H1 (cell line): ENCODE results near the gene ZBTB9.

Experiments
- CTCF ChIP-seq, 3 experiments: IDR thresholded peaks; 1 replicate in 2 of 3; 2 replicates in 1 of 3; pipeline versions ENCODE4 v1.5.1 to v1.6.1; 2011; ENCODE audit warnings: low read length in 3 of 3, mild to moderate bottlenecking in 3 of 3, inconsistent platforms in 2 of 3, low read depth in 1 of 3, moderate library complexity in 1 of 3; ENCODE audit not compliant: insufficient read depth in 1 of 3; ENCODE audit errors: control extremely low read depth in 1 of 3
- EGR1 ChIP-seq: IDR thresholded peaks from 2 replicates; pipeline ENCODE4 v1.6.1; 2011; ENCODE audit warnings: low read depth, low read length, borderline replicate concordance
- EP300 ChIP-seq, 2 experiments: IDR thresholded peaks; 1 replicate in 1 of 2; 2 replicates in 1 of 2; pipeline ENCODE4 v1.6.1; 2011 to 2012; ENCODE audit warnings: low read depth in 2 of 2, low read length in 2 of 2, mild to moderate bottlenecking in 2 of 2, borderline replicate concordance in 1 of 2, inconsistent platforms in 1 of 2, moderate library complexity in 1 of 2
- EZH2 ChIP-seq: fragments of 200-600 bp; sonication (generic); IDR thresholded peaks from 2 replicates; pipeline ENCODE4 v1.7.1; 2012; ENCODE audit warnings: low read depth, mild to moderate bottlenecking, moderate library complexity, low read length, inconsistent platforms; ENCODE audit not compliant: severe bottlenecking
- JUND ChIP-seq: IDR thresholded peaks from 2 replicates; pipeline ENCODE4 v1.6.1; 2011; ENCODE audit warnings: mild to moderate bottlenecking, improper control_type of control experiment, low read length
- KDM5A ChIP-seq: fragments of 200-600 bp; IDR thresholded peaks from 2 replicates; pipeline ENCODE4 v1.7.1; 2012; ENCODE audit warnings: mild to moderate bottlenecking, low read length, inconsistent platforms, mixed read lengths
- NRF1 ChIP-seq: IDR thresholded peaks from 2 replicates; pipeline ENCODE4 v1.6.1; 2011; ENCODE audit warnings: mild to moderate bottlenecking, low read depth, low read length, improper control_type of control experiment
- POLR2A ChIP-seq, 2 experiments: IDR thresholded peaks; 1 replicate in 1 of 2; 2 replicates in 1 of 2; pipeline ENCODE4 v1.6.1; 2011; ENCODE audit warnings: low read depth in 2 of 2, low read length in 2 of 2, mild to moderate bottlenecking in 2 of 2; ENCODE audit errors: control extremely low read depth in 1 of 2
- POLR2AphosphoS5 ChIP-seq: IDR thresholded peaks from 2 replicates; pipeline ENCODE4 v1.6.1; 2011; ENCODE audit warnings: low read depth, low read length
- RXRA ChIP-seq: IDR thresholded peaks from 2 replicates; pipeline ENCODE4 v1.6.1; 2011; ENCODE audit warnings: low read depth, mild to moderate bottlenecking, low read length, moderate library complexity; ENCODE audit not compliant: insufficient read depth
- SP4 ChIP-seq: IDR thresholded peaks from 2 replicates; pipeline ENCODE4 v1.6.1; 2012; ENCODE audit warnings: low read length, inconsistent platforms
- TEAD4 ChIP-seq: IDR thresholded peaks from 2 replicates; pipeline ENCODE4 v1.6.1; 2012; ENCODE audit warnings: low read depth, low read length, inconsistent platforms, mixed read lengths
- USF2 ChIP-seq: IDR thresholded peaks from 2 replicates; pipeline ENCODE4 v1.6.1; 2011; ENCODE audit warnings: low read length, improper control_type of control experiment

GRCh38 chr6:33424855-33425667, 29.3 kb upstream of the ZBTB9 start:
- no peak for TF ChIP-seq RXRA
- TF ChIP-seq CTCF (IDR thresholded peaks at IDR 0.05; ENCODE audit: control extremely low read depth in 1 of 3, insufficient read depth in 1 of 3, low read depth in 1 of 3, low read length in 3 of 3): no peak
- TF ChIP-seq NRF1: no peak
- no peak for TF ChIP-seq EZH2
- no peak for TF ChIP-seq POLR2A (IDR thresholded peaks at IDR 0.05; ENCODE audit: control extremely low read depth in 1 of 2, low read depth in 2 of 2, low read length in 2 of 2)
- no peak for TF ChIP-seq USF2
- no peak for TF ChIP-seq SP4
- TF ChIP-seq EP300 (IDR thresholded peaks at IDR 0.05; ENCODE audit: borderline replicate concordance in 1 of 2, low read depth in 2 of 2, low read length in 2 of 2): no peak
- no peak for TF ChIP-seq JUND
- no peak for TF ChIP-seq EGR1
- TF ChIP-seq KDM5A: no peak
- TF ChIP-seq POLR2AphosphoS5: no peak
- TF ChIP-seq TEAD4: no peak
